DOHH2 (cell line): ENCODE data around the gene CAMTA1.

Source experiments
- H3F3A ChIP-seq: fragments of 200-600 bp; sonication (generic), shearing (Covaris generic); 2 replicates; pipeline ENCODE4 v1.6.0; 2016; ENCODE audit warnings: antibody characterized with exemption, mild to moderate bottlenecking; ENCODE audit not compliant: control insufficient read depth, insufficient read depth
- H3K27ac ChIP-seq: fragments of 200-600 bp; sonication (generic); 2 replicates; pipeline ENCODE4 v1.5.1; 2014; ENCODE audit warnings: low read depth, mild to moderate bottlenecking, low read length, moderate library complexity
- H3K27me3 ChIP-seq: fragments of 200-600 bp; sonication (generic); 2 replicates; pipeline ENCODE4 v1.6.1; 2014; ENCODE audit warnings: mild to moderate bottlenecking, low read length, mixed read lengths; ENCODE audit not compliant: control insufficient read depth
- H3K36me3 ChIP-seq: fragments of 200-600 bp; sonication (generic); 2 replicates; pipeline ENCODE4 v1.6.1; 2014; ENCODE audit warnings: mild to moderate bottlenecking, low read length, moderate library complexity, mixed read lengths; ENCODE audit not compliant: control insufficient read depth
- H3K4me1 ChIP-seq: fragments of 200-600 bp; sonication (generic); 2 replicates; pipeline ENCODE4 v1.6.1; 2014; ENCODE audit warnings: mild to moderate bottlenecking, low read length, mixed read lengths; ENCODE audit not compliant: control insufficient read depth
- H3K4me2 ChIP-seq: fragments of 200-600 bp; sonication (generic); 2 replicates; pipeline ENCODE4 v1.6.0; 2014; ENCODE audit warnings: mild to moderate bottlenecking, low read length, moderate library complexity
- H3K4me3 ChIP-seq: fragments of 200-600 bp; sonication (generic); 2 replicates; pipeline ENCODE4 v1.5.1; 2014; ENCODE audit warnings: mild to moderate bottlenecking, low read length, mixed read lengths
- H3K79me2 ChIP-seq: fragments of 200-600 bp; sonication (generic); 2 replicates; pipeline ENCODE4 v1.6.1; 2014; ENCODE audit warnings: mild to moderate bottlenecking, low read length, mixed read lengths; ENCODE audit not compliant: control insufficient read depth
- H3K9me2 ChIP-seq: fragments of 200-600 bp; sonication (generic); replicated peaks from 2 replicates; pipeline ENCODE4 v1.6.1; 2014; ENCODE audit warnings: mild to moderate bottlenecking, low read length, mixed read lengths; ENCODE audit not compliant: control insufficient read depth
- H3K9me3 ChIP-seq: fragments of 200-600 bp; sonication (generic); 2 replicates; pipeline ENCODE4 v1.6.1; 2014; ENCODE audit warnings: antibody characterized with exemption, low read length, mixed read lengths; ENCODE audit not compliant: control insufficient read depth, insufficient read depth
- H4K20me1 ChIP-seq: fragments of 200-600 bp; sonication (generic); 2 replicates; pipeline ENCODE4 v1.6.0; 2014; ENCODE audit warnings: low read depth, mild to moderate bottlenecking, antibody characterized with exemption, low read length, moderate library complexity; ENCODE audit not compliant: control insufficient read depth, insufficient read depth
- EZH2phosphoT487 ChIP-seq: fragments of 200-600 bp; sonication (generic); IDR thresholded peaks from 2 replicates; pipeline ENCODE4 v1.6.1; 2017; ENCODE audit warnings: borderline replicate concordance, mild to moderate bottlenecking, antibody characterized with exemption, low read length, moderate library complexity, mixed read lengths
- TF ChIP-seq, protein P1 (sequence below): fragments of 200-600 bp; sonication (generic); IDR thresholded peaks from one replicate; pipeline ENCODE4 v1.5.1; 2014; ENCODE audit warnings: antibody characterized with exemption, mild to moderate bottlenecking, low read depth, low read length; ENCODE audit not compliant: poor library complexity, severe bottlenecking

CAMTA1 gene

DNA sequence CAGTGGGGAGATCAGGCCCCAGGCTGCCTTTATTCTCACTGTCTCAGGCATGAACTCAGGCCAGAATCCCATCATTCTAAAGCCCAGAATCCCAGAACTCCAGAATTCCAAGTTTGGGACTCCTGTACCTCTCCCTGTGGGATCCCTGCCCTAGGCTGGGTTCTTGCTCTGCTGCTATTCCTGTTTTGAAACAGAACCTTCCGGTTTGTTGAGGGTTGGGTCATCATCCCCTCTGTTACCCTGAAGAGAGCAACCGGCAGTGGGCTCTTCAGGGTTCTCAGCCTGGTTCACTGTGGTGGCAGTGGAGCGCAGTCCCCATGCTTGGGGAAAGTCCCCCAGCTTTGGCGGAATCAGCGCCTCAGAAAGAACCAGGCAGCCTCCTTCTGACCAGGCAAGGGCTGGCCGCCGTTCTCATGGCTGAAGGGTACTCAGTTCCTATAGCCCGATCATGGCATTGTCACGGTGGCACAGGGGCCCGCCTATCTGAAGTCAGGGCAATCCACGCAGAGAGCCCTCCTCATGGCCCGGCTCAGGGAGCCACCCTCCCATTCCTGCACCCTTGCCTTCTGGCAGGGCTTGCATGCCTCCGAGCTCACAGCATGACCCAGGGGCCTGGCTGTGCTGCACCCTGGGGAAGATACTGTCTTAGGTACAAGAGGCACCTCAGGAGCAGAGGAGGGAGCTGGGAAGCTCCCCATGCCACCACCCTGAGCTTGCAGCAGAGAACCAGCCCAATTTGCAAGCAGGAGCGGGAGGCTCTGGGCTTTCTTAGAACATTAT is 650.2 kb downstream of the CAMTA1 start:
- H3K9me2 ChIP-seq = no peaks in the 10 kb centered on the region
- H3K4me2 ChIP-seq = no peak overlapping the region
- H3K9me3 ChIP-seq = no peaks in the 10 kb centered on the region
- H3K4me3 ChIP-seq = no peak overlapping the region
- no peaks in the 10 kb centered on the region for H3K4me1 ChIP-seq
- no peaks in the 10 kb centered on the region for H3K36me3 ChIP-seq
- TF ChIP-seq, protein P1, sequence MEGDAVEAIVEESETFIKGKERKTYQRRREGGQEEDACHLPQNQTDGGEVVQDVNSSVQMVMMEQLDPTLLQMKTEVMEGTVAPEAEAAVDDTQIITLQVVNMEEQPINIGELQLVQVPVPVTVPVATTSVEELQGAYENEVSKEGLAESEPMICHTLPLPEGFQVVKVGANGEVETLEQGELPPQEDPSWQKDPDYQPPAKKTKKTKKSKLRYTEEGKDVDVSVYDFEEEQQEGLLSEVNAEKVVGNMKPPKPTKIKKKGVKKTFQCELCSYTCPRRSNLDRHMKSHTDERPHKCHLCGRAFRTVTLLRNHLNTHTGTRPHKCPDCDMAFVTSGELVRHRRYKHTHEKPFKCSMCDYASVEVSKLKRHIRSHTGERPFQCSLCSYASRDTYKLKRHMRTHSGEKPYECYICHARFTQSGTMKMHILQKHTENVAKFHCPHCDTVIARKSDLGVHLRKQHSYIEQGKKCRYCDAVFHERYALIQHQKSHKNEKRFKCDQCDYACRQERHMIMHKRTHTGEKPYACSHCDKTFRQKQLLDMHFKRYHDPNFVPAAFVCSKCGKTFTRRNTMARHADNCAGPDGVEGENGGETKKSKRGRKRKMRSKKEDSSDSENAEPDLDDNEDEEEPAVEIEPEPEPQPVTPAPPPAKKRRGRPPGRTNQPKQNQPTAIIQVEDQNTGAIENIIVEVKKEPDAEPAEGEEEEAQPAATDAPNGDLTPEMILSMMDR = no peak
- no peak for TF ChIP-seq EZH2phosphoT487
- no peaks in the 10 kb centered on the region for H3K27me3 ChIP-seq
- no peaks in the 10 kb centered on the region for H3K79me2 ChIP-seq
- H3F3A ChIP-seq = no peaks in the 10 kb centered on the region
- no peaks in the 10 kb centered on the region for H4K20me1 ChIP-seq
- no peak overlapping the region for H3K27ac ChIP-seq

DNA sequence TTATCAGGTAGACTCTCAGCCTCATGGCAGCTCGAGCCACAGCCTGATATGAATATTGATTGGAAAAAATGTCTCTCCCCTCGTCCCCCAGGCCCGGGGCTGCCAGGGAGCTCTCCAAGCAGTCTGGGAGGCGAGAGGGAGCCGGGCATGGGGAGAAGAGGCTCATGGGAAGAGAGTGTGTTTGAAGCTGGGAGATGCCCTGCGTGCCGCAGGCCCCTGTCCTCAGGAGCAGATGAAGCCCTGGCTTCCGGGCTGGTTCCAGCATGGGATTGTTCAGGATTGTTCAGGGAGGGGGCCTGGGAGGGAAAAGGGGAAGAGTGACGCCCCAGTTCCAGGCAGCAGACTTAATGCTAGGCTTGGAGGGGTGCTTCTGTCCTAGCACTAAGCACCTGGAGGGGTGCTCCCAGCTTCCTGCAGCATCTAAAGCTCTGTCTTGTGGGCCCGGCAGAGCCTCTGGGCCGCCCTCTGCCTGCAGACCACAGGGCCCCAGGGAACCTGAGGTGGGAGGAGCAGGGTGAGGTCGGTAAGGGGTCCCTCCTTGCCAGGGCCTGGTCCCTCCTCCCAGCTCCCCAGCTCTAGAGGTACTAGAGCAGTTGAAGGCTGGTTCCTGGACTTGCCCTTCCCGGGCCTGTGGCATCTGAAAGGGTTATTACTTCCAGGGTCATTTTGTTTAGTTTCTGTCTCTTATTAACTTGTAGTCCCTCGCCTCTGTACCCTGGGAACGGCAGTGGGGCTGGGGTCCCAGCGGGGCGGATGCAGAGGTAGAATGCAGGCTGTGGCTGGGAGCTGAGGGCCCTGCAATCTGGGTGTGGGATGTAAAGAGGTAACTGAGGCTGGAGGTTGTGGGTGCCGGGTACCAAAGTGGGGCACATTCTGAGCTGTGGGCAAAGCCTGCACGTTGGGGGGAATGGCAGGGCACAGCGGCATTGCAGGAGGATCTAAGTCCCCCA is 651.1 kb downstream of the CAMTA1 start:
- H3K4me1 ChIP-seq = no peaks in the 10 kb centered on the region
- TF ChIP-seq, protein P1 = no peak
- H3F3A ChIP-seq = no peaks in the 10 kb centered on the region
- H3K4me2 ChIP-seq = no peak overlapping the region
- H4K20me1 ChIP-seq = no peaks in the 10 kb centered on the region
- H3K27me3 ChIP-seq = no peaks in the 10 kb centered on the region
- no peaks in the 10 kb centered on the region for H3K9me2 ChIP-seq
- no peaks in the 10 kb centered on the region for H3K79me2 ChIP-seq
- no peak overlapping the region for H3K4me3 ChIP-seq
- H3K27ac ChIP-seq = no peak overlapping the region
- H3K9me3 ChIP-seq = no peaks in the 10 kb centered on the region
- no peaks in the 10 kb centered on the region for H3K36me3 ChIP-seq

DNA sequence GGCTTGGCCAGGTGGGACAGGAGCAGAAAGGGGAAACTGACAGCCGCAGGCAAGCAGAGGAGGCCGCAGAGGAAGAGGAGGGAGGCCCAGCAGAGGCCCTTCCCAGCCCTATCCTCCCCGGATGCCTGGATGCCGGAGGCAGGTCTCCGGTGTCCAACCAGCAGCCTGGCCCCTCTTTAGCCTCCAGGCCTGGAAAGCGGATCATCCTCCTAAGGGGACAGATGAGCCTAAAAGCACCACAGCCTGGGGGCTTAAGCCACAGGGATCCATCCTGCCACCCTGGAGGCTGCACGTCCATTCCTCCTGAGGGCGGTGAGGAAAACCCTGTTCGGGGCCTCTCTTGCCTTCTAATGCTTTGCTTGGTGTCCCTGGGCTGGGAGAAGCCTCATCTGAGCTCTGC is 651.8 kb downstream of the CAMTA1 start:
- no peaks in the 10 kb centered on the region for H3K79me2 ChIP-seq
- no peak overlapping the region for H3K4me3 ChIP-seq
- H4K20me1 ChIP-seq = no peaks in the 10 kb centered on the region
- H3K27ac ChIP-seq = no peak overlapping the region
- H3K36me3 ChIP-seq = no peaks in the 10 kb centered on the region
- TF ChIP-seq EZH2phosphoT487 = no peak
- TF ChIP-seq, protein P1 = no peak
- H3K4me1 ChIP-seq = no peaks in the 10 kb centered on the region
- H3K9me2 ChIP-seq = no peaks in the 10 kb centered on the region
- no peaks in the 10 kb centered on the region for H3F3A ChIP-seq
- no peak overlapping the region for H3K4me2 ChIP-seq
- H3K9me3 ChIP-seq = no peaks in the 10 kb centered on the region
- no peaks in the 10 kb centered on the region for H3K27me3 ChIP-seq
